NK-92 (cell line): ENCODE data around the gene SLC25A51.

Experiments used
- DNase-seq: peaks from one replicate; lab custom pipeline; 2025; ENCODE audit not compliant: unreplicated experiment; lab: John Stamatoyannopoulos, UW

Gene SLC25A51

DNA sequence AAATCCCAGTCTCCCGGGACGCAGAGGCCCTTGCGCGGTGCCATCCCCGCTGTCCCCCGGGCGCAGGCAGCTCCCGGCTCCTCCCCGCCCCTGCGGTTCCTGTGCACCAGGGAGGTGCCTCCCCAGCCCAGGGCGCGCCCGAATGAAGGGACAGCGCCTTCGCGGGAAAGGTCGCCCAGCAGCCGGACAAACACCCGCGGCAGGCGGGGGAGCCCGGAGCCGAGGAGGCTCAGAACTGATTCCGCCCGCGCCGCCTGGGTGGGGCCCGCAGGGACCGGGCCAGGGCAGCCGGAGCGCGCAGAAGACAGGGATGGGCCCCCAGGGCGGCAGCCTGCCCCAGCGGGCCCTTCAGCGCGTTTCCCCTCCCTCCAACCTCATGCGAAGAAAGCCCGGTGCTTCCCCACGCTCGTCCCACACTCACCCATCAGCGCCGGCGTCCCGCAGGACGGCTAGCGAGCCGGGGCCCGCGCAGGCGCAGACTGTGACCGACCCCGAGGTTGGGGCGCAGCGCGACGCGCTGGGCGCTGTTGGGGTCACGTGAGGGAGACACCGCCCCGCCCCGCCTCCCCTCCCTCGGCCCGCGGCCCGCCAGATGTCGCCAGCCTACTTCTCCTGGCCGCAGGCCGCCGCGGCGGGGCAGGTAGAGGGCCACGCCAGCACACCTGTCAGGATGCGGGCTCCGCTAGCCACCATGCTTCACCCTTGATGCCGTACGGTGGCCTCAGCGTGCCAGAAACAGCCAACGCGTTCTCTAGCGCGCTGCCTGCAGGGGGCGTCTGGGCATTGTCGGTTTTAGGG lies at the start of gene SLC25A51:
Gene SLC25A51, minus strand, starts transcription at position 481 of the 798 bp plus-strand sequence. CDS start 15,577 bp downstream, outside the sequence.
- peak; percentile 68 for DNase-seq

DNA sequence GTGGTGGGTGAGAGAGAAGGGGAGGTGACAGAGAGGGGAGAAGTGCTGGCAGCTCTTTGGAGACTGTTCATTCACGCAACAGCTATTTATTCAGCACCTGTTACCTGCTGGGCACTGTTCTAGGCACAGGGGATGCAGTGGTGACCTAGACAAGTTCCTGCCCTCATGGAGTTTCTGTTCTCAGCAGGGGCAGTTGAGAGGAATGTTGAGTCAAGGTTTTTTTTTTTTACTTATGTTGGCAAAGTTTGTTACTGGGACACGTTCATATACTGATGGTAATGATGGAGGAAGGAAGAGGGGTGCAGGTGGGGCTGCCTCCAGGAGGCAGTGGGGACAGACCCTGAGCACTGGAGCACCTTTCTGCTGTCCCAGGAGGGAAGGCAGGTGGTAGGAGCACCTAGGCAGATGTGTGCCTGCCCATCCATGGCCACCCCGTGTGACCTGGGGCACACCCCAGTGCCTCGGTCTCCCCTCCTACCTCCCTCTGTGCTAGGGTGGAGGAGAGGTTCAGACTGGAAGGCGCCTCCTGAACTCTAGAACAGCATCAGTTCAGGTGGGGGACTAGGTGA lies 49.4 kb upstream of the SLC25A51 start:
- no peak for DNase-seq

DNA sequence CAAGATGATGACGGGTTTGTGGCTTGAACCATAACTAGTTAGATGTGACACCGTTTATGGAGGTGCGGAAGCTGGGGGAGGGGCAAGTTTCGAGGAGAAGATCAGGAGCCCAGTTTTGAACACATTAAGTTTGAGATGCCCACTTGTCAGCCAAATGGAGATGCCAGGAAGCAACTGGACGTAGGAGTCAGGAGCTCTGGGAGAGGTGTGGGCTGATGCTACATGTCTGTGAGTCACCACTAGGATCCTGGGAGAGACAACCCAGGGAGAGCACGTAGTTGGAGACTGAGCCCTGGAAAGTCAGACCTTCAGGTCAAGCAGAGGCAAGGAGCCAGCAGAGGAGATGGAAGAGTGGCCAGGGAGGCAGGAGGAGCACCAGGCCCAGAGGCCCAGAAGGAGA lies 48.8 kb upstream of the SLC25A51 start:
- no peak for DNase-seq

DNA sequence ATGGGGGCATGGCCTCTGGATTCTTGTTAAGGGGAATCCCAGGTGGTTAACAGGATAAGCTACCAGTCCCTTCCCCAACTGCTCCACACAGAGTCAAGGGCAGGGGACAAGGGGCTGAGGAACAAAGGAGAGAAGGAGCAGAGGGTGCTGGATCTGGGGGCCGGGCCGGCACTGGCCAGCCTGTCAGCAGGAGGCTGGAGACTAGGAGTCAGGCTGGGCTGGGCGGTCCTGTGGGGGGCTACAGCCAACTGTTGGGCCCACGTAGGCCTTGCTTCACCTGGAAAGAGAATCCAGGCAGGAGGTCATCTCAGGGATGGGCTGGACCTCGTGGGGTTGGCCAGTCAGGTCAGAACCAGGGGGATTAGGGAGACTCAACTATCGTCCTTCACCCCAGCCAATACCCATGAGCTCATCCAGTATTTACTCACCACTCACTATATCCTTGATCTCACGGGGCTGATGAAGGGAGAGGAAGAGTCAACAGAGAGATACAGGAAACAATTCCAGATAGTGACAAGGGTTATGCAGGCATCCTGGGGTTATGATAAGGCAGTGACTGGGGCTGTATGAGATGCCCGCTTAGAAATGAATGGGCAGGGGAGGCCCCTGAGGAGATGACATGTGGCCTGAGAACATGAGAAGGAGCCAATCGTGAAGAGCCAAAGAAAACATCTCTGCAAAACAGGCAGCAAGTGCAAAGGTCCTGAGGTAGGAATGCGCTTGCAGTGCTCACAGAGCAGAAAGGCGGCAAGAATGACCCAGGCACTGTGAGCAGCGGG lies 47.9 kb upstream of the SLC25A51 start:
- no peak for DNase-seq

DNA sequence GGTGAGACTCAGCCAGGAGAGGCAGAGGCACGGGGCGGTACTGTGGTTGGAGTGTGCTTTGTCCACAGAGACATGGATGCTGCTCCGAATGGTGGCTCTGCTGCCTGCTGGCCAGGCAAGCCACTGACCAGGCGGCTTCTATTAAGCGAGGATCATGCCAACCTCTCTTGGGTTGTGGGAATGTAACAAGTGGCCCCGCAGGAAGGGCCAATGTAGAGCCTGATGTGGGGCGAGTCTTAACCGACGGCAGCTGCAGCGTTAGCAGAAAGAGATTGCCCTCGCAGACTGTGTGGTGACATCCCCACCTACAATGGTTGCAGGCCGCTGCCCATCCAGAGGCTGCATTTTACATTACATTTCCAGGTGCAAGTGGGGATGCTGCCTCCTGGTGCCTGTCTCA lies 46.6 kb upstream of the SLC25A51 start:
- DNase-seq, result no peak

- no peak for DNase-seq
These were observed 45.6 kb upstream of the SLC25A51 start for GRCh38 chr9:37949576-37949975.

DNA sequence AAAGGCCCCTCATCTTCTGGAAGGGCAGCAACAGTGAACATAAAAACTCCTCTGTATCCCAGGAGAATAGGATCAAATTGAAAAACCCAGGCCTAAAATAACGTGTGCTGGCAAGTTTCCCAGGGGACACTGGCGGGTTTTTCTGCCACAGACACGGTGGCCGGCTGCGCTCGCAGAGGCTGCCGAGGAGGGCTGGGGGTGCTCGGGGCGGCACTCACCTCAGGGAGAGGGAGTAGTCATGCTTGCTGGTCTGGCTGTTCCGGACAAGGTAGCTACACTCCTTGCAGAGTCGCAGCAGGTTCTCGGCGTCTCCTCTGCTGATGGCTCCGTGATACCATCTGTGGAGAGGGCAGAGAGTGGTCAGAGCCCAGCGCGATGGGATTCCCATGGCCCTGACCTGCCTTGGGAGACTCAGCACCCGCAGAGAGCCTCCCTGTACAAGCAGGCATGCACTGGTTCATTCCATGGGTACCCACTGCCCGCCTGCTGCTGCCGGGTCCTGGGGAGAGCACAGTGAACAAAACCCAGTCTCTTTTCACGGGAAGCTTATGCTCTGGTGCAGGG lies 44.6 kb upstream of the SLC25A51 start:
- DNase-seq, result no peak

DNA sequence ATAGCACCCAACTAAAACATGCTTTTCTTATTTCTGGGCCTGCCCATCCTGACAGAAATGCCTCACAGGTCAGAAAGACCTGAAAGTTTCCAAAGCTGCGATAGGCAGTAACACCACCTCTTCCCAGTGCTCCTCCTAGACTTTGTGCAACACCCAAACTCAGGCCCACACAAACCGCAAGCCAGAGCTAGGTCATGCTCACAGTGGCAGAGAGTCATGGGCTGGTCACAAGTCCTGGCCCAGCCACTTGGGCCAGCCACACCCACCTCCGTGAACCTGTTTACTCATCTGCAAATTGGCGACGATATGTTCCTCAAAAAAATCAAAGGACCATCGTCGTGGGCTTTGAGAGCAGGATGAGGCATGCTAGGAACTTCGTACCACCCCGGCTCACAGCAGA lies 44.0 kb upstream of the SLC25A51 start:
- DNase-seq, result no peak

- no peak for DNase-seq
These were observed 43.5 kb upstream of the SLC25A51 start for GRCh38 chr9:37947471-37947870.

DNA sequence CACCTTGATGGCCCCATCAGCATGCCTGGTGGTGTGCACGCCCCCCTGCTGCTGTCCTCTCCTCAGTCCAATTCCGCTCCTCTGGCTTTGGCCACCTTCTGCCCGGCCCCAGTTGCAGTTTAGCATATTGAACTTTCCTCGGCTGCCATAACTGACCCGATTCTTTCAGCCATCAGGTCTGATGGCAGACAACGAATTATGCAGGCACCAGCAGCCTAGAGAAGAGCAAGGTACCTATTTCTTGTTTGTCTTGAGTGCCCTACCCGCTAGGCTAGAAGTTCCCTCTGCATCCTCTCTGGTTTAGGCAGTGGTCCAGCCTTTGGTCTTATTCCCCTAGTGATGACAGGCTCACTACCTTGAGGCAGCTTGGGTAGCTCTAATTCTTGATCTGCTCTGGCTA lies 43.0 kb upstream of the SLC25A51 start:
- DNase-seq, result no peak

- no peak for DNase-seq
These were observed 42.1 kb upstream of the SLC25A51 start for GRCh38 chr9:37946041-37946440.

GRCh38 chr9:37944671-37945481 lies 40.9 kb upstream of the SLC25A51 start:
- no peak for DNase-seq

DNA sequence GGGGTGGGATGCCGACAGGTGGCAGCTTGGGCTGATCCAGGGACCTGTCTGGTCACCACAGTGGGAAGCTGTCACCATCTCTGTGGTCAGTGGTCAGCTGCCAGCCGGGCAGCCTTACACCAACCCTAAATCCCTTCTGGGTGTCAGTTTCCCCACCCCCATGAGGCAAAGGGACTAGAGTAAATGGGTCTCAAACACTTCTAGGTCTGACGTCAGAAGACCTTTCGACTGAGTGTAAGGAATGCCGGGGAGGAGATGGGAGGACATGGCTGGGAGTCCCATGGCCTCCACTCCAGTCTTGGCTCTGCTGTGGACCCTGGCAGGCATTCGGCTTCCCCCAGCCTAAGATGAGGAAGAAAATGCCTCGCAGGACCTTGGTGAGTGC lies 40.3 kb upstream of the SLC25A51 start:
- no peak for DNase-seq

- no peak for DNase-seq
These were observed 39.7 kb upstream of the SLC25A51 start for GRCh38 chr9:37943345-37944265.

DNA sequence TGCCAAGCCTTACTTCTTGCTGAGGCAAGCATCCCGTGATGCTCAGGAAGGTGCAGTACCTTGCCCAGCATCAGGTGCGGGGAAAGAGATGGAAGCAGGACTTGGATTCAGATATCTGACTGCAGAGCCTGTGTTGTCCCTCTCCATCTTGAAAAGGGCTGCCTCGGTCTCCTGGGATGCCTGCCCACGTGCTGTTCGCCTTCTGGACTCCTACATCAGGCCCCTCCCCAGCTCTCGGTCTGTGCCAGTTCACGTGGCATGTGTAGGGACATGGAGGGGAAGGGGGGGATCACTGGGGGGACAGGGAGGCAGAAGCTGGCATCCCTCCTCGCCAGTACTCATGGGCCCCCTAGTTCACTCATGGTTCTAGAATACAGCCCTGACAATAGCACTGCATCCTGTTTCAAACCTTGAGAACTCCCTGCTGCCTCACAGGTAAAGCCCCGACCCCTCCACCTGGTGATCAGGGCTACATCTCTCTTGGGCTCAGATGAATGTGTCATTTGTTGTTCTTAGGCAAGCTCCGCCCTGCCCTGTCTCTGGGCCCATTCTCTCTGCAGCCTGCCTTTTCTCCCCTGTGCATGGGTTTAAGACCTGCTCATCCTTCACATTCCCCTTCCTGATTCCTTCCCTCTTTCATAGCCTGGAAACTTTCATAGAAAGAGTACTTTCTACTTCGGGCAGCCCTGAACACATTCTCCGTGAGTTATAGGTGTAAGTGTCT lies 38.9 kb upstream of the SLC25A51 start:
- DNase-seq, result no peak

- DNase-seq, result no peak
These were observed 37.3 kb upstream of the SLC25A51 start for GRCh38 chr9:37941253-37941652.

DNA sequence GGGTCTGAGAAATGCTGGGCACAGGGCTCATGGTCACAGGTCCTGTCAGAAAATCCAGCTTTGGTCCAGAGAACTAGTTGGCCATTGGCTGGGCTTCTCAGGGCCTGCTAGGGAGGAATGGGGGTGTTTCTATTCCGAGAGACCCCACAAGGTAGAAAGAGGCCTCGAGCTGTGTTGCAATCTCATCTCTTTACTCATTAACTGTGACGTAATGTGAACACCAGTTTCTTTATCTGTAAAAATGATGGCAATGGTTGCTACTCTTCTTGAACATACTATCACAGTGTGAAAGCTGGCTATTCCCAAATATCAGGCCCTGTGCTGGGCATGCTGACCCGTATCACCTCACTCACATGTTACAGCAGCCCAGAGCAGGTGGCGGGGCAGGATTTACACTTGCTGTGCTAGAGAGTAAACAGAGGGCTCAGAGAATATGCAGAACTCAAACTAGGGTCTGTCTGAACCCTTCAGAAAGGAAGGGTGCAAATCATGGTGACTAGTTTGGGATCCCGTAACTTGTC lies 35.7 kb upstream of the SLC25A51 start:
- no peak for DNase-seq

- no peak for DNase-seq
These were observed 34.4 kb upstream of the SLC25A51 start for GRCh38 chr9:37938121-37938891.
